NCI-H187 (cell line): ENCODE results near the gene NEDD4L.

Source experiments
- DNase-seq, 2 experiments: peaks; one replicate each; lab custom pipeline; 2025; lab: John Stamatoyannopoulos, UW

The NEDD4L gene

GRCh38 chr18:58095222-58095621, 51.2 kb downstream of the NEDD4L start:
- DNase-seq, result no peak

- no peak for DNase-seq
These were observed 51.6 kb downstream of the NEDD4L start for GRCh38 chr18:58095655-58096054.

GRCh38 chr18:58096658-58097057, 52.6 kb downstream of the NEDD4L start:
- no peak for DNase-seq

DNA sequence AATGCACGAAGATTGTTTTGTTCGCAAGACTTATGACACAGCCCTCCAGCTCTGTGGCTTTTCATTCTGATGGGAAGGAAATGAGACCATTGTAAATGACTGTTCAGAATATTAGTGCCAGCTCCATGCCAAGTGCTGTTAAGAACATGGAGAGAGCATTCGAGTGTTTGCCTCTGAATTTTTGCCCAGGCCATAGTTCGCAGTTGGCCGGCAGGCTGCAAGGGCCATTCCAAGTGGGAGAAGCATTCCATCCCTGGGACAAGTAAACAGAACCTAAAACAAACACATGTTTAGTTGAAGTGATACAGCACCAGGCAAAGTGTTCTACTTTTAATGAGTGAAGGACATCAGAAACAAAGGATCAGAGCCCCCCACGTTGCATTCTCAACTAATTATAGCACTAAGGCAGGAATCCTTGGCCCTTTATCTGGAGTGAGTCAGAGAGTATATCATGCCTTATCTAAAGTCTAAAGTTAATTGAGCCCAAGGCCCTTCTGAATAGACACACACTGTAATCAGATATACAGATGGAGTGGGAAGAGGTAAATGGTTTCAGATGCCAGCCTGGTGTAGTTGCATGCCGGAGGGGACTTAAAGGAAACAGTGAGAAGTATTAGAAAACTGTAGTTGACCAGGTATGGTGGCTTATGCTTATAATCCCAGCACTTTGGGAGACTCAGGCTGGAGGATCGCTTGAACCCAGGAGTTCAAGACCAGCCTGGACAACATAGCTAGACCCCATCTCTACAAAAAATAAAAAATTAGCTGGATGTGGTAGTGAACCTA, 53.3 kb downstream of the NEDD4L start:
- DNase-seq, result no peak

DNA sequence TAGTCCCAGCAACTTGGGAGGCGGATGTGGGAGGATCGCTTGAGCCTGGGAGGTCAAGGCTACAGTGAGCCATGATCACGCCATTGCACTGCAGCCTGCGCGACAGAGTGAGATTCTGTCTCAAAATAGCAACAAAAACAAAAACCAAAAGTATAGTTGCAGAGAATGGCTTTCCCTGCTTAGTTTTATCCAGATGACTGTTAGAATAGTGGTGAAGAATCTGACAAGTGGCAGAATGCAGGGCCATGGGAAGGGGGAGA, 53.8 kb downstream of the NEDD4L start:
- no peak for DNase-seq

DNA sequence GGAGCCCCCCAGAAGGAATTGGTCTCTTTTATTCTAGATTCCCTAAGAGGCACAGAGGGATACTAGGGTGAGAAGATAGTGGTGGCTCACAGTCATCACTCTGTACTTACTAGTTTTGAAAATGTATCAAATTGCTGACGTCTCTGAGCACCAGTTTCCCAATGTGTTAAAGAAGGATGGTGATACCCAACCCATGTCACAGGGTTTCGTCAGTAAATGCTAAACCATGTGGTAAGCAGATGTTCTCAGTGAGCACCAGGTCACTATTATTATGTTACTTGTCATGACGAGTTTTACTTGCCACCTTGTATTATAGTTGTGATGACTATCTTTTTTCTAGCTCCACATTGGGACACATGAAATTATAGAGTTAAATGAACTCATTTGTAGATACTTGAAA, 54.7 kb downstream of the NEDD4L start:
- no peak for DNase-seq

DNA sequence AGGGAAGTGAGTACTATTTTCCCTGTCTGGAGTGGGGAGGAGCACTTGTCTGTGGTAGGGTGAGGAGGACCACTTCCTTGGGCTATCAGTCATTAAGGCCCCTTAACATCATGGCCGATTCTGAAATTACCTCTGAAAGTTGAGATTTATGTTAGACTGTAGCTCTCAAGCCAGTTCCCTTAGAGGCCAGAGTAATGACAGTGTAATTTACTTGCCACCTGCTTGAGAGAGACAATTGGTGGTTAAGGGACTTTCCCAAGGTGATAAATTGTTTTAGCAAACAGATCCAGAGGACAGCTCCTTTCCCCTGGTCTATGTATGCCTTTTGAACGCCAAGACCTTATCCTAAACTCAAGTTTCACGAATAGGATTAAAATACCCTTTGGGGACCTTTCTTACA, 56.1 kb downstream of the NEDD4L start:
- DNase-seq, result peak in 1 of 2 experiments; percentile 6

DNA sequence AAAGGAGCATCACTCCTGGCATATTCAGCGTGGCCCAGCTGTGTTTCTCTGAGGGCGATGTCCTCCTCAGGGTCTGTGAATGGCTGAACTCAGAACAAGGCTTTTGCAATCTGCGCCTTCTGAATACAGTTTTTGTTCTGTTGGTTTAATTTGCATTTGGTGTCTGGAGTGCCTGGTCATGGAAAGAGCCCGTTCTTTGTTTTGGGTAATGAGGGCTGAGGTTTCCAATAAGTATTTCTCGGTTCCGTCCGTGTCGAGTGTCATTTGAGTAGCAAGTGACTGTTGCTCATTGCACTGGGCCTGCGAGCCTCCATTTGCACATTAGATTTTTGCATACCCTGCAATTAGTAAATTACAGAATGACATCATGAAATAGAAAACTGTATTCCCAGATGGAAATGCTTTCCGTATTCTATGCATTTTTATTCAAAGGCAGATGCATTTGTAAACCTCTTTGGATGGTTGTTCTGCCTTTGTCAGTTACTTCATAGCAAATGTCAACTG, 57.3 kb downstream of the NEDD4L start:
- no peak for DNase-seq

- DNase-seq, result no peak
These were observed 58.0 kb downstream of the NEDD4L start for GRCh38 chr18:58102018-58102417.

DNA sequence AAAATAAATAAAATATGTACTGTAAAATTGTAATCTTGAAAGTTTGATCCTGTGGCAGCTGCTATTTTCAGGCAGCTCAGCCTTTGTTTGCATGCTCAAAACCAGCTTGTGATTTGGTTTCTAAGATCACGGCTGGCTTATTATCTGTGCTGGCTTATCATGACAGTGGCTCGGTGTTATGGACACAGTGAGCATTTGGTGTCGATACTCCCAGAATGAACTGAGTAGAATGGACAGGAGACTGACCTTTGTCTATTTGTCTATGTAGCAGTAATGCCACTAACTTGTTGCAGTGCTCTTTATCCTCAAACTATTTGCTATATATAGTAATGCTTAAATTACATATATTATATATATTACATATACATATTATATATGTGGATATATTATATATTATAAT, 58.8 kb downstream of the NEDD4L start:
- no peak for DNase-seq

DNA sequence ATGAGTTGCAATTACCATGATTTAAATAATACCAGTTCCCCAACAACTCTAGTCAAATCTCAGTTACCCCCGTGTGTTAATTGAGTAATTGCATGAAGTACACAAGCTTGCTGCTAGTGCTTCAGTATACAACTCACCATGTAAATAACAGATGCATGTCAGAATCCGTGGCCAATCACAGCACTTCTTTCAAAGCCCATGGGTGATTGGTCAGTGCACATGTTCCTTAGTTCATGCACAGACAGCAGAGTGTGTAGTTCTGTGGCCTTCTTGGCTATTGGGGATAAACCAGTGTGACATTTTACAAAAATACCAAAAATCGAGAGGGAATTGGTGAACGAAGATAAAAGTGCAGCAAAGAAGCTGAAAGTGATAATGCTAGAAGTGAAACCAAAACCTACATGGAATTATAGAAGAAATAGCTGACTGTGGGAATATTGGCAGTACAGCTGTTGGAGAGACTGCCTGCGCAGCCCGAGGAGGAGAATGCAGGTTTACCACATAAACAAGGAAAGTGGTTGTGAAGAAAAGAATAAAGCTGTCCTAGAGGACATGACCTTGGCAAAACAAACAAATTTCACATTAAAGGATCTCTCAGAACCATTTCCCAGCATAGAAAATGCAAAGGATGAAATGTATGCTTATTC, 59.4 kb downstream of the NEDD4L start:
- DNase-seq, result no peak

DNA sequence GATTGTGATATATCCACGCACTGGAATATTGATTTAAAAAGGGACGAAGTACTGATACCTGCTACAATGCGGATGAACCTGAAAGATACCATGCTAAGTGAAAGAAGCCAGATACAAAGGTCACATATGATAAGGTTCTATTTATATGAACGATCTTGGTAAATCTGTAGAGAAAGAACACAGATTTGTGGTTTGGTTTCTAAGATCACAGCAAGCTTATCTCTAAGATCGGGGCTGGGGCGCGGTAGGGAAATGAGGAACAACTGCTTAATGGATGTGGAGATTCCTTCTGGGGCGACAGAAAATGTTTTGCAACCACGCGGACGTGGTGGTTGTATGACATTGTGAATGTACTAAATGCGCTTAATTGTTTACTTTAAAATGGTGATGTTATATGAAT, 60.1 kb downstream of the NEDD4L start:
- DNase-seq, result no peak

DNA sequence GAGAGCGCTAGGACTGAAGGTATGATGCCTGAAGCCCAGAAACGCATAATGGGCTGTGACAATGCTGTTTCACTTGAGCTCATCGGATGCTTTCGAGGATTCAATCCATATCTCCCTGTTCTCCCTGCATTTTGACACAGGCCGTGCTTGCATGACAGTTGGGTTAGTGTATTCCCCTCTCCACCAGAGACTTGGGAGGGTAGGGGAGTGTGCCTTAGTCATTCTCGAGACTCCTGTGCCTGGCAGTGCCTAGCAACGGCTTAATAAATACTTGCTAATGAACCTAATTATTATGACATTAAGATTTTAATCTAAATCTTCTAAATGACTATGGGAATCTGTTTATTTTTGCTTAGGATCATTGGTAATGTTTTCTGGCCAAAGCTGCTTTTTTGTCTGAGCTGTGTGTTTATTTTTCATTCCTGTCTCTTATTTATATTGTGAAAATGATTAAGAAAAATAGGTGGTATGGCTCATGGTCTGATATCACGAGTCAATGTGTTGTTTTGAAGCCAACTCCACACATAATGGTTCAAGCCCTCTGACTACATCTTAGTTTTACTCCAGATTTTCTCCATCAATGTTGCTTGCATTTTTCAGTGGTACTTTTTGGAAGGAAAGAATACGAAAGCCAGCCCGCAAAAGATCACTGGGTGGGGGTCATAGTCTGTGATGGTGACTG, 61.3 kb downstream of the NEDD4L start:
- DNase-seq, result no peak

- no peak for DNase-seq
These were observed 61.8 kb downstream of the NEDD4L start for GRCh38 chr18:58105888-58106260.

DNA sequence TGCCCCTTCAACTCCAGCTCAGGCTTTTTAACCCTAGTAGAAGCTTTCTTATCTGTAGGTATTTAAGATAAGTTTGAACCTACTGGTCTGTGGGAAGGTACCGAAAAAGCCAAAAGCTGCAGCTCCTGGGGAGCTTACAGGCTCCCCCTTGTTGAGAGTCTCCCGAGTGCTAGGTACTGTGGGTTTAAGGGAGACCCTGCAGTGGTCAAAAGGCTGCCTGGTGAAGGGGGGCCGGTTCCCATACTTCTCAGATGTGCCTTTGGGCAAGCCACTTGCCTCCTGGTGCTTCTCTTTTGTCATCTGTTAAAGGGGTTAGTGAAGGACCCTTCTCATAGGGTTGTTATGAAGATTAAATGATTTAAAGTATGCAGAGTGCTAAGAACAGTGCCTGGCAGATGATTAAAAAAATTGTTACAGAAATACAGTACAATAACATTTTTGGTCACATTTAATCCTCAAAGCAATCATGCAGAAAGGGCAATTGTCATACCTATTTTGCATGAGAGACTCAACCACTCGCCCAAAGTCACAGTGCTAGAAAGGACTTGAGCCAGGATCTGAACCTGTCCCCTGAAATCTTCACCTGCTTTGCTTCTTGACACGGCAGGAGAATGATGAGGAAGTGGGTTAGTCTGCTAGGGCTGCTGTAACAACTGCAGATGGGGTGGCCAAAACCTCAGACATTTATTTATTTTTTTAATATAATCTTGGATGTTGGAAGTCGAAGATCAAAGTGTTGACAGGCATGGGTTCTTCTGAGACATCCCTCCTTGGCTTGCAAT, 62.5 kb downstream of the NEDD4L start:
- DNase-seq, result no peak

GRCh38 chr18:58109256-58109655, 65.2 kb downstream of the NEDD4L start:
- DNase-seq, result no peak

GRCh38 chr18:58110398-58110797, 66.4 kb downstream of the NEDD4L start:
- DNase-seq, result no peak

- DNase-seq, result no peak
These were observed 68.1 kb downstream of the NEDD4L start for GRCh38 chr18:58112174-58112573.

- no peak for DNase-seq
These were observed 69.3 kb downstream of the NEDD4L start for GRCh38 chr18:58113337-58113736.

GRCh38 chr18:58114766-58115165, 70.7 kb downstream of the NEDD4L start:
- DNase-seq, result no peak

GRCh38 chr18:58116818-58117217, 72.8 kb downstream of the NEDD4L start:
- no peak for DNase-seq

DNA sequence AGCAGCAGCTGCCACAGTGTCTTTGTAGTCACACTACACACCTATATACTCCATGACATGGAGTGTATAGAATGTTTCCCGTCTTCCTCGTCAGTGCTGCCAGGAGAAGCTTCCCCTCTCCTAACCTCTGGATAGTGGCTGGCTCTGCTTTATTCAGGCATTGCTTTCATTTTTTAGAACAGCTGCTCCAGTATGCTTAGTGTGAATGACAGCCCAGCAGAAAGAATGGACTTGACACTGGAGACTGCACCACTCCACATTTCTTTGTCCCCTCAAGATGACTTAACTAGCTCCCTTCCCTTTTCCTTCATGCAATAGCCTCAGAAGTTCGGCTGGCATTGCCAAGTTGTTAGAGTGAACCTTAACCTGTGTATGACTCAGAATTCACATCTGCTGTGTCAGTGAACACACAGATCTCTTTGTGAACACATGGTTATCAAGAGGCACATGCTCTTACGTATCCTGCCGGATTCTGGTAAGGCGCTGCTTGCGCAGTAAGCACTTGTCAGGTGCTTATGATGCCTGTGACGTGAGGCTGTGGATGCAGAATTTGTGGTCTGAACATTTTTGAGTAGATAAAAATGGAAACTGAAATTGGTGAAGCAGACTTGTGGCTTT, 73.9 kb downstream of the NEDD4L start:
- DNase-seq, result peak in 1 of 2 experiments; percentile 7
